MCF 10A (cell line): ENCODE measurements around the gene AMPH. TPM values are rescaled to one million over a fixed set of nuclear protein-coding genes. Genes with fewer than 3 reads are reported as not detected.
"Not testable (repeated sequence)": the region's sequence is repeated elsewhere in the genome, so short reads cannot be mapped to it uniquely, and the experiment has no call there.

Source experiments
- BruUV-seq: library from RNA; stranded (reverse); fragments of 400-500 nt; replicated peaks from 2 replicates; lab custom pipeline; 2021; lab: Mats Ljungman, UMichigan
- CTCF ChIA-PET: fragments of 300-600 bp; sonication (Branson Sonifier 250); formaldehyde crosslinking; extraction: SDS; loops from one replicate; lab custom pipeline; 2021; ENCODE audit warnings: antibody characterized with exemption, inconsistent platforms; lab: Yijun Ruan, JAX
- POLR2A ChIA-PET: fragments of 300-600, 350-650 bp; sonication (Branson Sonifier 250); formaldehyde crosslinking; extraction: SDS; loops from one replicate; lab custom pipeline; 2020; ENCODE audit warnings: antibody characterized with exemption, inconsistent platforms; lab: Yijun Ruan, JAX
- DNase-seq: peaks from one replicate; pipeline ENCODE4 v3.0.0-alpha.2; 2018; ENCODE audit not compliant: unreplicated experiment
- H3K27ac Mint-ChIP-seq: one replicate; pipeline ENCODE4 v1.8.0; 2022; ENCODE audit warnings: mild to moderate bottlenecking, low read depth, mixed read lengths; ENCODE audit not compliant: unreplicated experiment
- H3K27me3 Mint-ChIP-seq: one replicate; pipeline ENCODE4 v1.8.0; 2022; ENCODE audit warnings: mixed read lengths; ENCODE audit not compliant: insufficient read depth, unreplicated experiment
- H3K36me3 Mint-ChIP-seq: one replicate; pipeline ENCODE4 v1.8.0; 2022; ENCODE audit warnings: mild to moderate bottlenecking, moderate library complexity, mixed read lengths; ENCODE audit not compliant: insufficient read depth, unreplicated experiment
- H3K4me1 Mint-ChIP-seq: one replicate; pipeline ENCODE4 v1.8.0; 2022; ENCODE audit warnings: mixed read lengths; ENCODE audit not compliant: insufficient read depth, unreplicated experiment
- H3K4me3 Mint-ChIP-seq: one replicate; pipeline ENCODE4 v1.8.0; 2022; ENCODE audit warnings: mild to moderate bottlenecking, moderate library complexity, mixed read lengths; ENCODE audit not compliant: unreplicated experiment
- H3K9me3 Mint-ChIP-seq: one replicate; pipeline ENCODE4 v1.8.0; 2022; ENCODE audit warnings: mixed read lengths; ENCODE audit not compliant: unreplicated experiment
- intact Hi-C: fragments of 100-400 bp; cut with micrococcal nuclease; formaldehyde crosslinking; loops from 2 replicates; pipeline ENCODE4 v1.14.1; 2022
- total RNA-seq: library from RNA; stranded (reverse); gene quantifications from 2 replicates; pipeline ENCODE4 v1.2.3, GENCODE V29; 2022
- TF ChIP-seq, protein P1 (sequence below): fragments of 200-600 bp; IDR thresholded peaks from one replicate; pipeline ENCODE4 v1.8.0; 2022; ENCODE audit warnings: antibody characterized with exemption, mild to moderate bottlenecking; ENCODE audit not compliant: unreplicated experiment

Gene AMPH
- total RNA-seq, 1 experiment from 2014 or later, result 0.63 TPM

- BruUV-seq, result no TSS peak
- ChIA-PET CTCF (interaction anchor here (0.7 to 0.8 kb wide), 2 partner anchors 462 to 1491 kb away, joined by 4 to 6 read pairs; no protein-coding TSS in a partner anchor), POLR2A (no interaction called here)
- intact Hi-C loops, result no loop called here
- Mint-ChIP-seq H3K36me3 (no peaks in the 10 kb centered on the region), H3K4me3 (no peak overlapping the region), H3K4me1 (peaks cover 6% of the 10 kb centered on the region), H3K9me3 (no peaks in the 10 kb centered on the region), H3K27ac (no peak overlapping the region), H3K27me3 (peaks cover 17% of the 10 kb centered on the region)
- TF ChIP-seq, protein P1, sequence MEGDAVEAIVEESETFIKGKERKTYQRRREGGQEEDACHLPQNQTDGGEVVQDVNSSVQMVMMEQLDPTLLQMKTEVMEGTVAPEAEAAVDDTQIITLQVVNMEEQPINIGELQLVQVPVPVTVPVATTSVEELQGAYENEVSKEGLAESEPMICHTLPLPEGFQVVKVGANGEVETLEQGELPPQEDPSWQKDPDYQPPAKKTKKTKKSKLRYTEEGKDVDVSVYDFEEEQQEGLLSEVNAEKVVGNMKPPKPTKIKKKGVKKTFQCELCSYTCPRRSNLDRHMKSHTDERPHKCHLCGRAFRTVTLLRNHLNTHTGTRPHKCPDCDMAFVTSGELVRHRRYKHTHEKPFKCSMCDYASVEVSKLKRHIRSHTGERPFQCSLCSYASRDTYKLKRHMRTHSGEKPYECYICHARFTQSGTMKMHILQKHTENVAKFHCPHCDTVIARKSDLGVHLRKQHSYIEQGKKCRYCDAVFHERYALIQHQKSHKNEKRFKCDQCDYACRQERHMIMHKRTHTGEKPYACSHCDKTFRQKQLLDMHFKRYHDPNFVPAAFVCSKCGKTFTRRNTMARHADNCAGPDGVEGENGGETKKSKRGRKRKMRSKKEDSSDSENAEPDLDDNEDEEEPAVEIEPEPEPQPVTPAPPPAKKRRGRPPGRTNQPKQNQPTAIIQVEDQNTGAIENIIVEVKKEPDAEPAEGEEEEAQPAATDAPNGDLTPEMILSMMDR, result no peak
- DNase-seq, result peak; percentile 76
Observed at GRCh38 chr7:38584443-38585210, 46.5 kb downstream of the AMPH start.

DNA sequence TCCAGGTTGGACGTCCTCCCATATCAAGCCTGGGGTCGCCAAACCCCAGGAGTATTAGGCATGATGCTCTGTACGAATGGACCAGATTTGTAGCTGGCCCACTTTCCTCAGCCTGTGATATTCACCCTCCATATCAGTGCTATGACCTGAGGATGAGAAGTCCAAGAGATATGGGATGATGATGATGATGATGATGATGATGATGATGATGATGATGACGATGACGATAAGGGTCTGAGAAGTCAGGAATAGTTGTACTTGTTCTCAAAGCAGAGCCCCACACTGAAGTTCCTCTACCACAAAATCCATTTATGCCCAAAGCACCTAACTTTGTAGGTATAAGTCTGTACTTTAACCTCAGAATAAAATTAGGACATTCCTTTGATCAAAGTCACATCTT is 50.7 kb downstream of the AMPH start:
- Mint-ChIP-seq H3K4me3 (no peak overlapping the region), H3K4me1 (peaks cover 6% of the 10 kb centered on the region), H3K9me3 (no peaks in the 10 kb centered on the region), H3K27me3 (peaks cover 17% of the 10 kb centered on the region), H3K36me3 (no peaks in the 10 kb centered on the region), H3K27ac (no peak overlapping the region)
- CTCF ChIA-PET, result no interaction called here
- TF ChIP-seq, protein P1, result no peak
- POLR2A ChIA-PET, result no interaction called here
- BruUV-seq, result no TSS peak
- intact Hi-C loops, result no loop called here
- no peak for DNase-seq

DNA sequence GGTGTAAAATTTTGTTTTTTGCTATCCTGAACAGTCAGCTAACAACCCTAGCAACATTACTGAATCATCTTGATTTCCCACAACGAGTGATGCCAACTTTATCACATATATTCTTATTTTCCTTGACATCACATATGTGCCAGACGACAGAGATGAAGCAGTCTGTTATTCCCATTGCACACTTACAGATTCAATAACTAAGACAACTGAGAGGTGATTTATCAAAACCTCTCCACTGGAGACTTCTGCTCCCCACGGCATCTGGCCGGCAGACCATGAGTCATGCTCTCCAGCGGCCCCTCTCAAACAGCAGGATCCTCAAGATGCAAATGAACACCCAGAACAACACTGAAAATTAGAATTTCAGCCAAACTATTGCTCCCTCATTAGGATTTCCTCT is 57.1 kb downstream of the AMPH start:
- CTCF ChIA-PET, result no interaction called here

GRCh38 chr7:38571620-38572019 is 59.6 kb downstream of the AMPH start:
- H3K36me3 Mint-ChIP-seq, intact Hi-C loops, H3K27ac Mint-ChIP-seq, H3K4me1 Mint-ChIP-seq, BruUV-seq, CTCF ChIA-PET, H3K27me3 Mint-ChIP-seq, H3K9me3 Mint-ChIP-seq, H3K4me3 Mint-ChIP-seq, DNase-seq: not testable (repeated sequence)
- POLR2A ChIA-PET, result interaction anchor here (0.6 kb wide), 2 partner anchors 21 to 106 kb away, joined by 3 read pairs; no protein-coding TSS in a partner anchor

More for the DNA sequence above, 57.1 kb downstream of the AMPH start:
- Mint-ChIP-seq H3K4me3 (no peak overlapping the region), H3K27me3 (no peaks in the 10 kb centered on the region), H3K36me3 (no peaks in the 10 kb centered on the region), H3K9me3 (no peaks in the 10 kb centered on the region), H3K4me1 (no peaks in the 10 kb centered on the region), H3K27ac (no peak overlapping the region)
- TF ChIP-seq, protein P1, result no peak
- DNase-seq, result no peak
- BruUV-seq, result no TSS peak
- POLR2A ChIA-PET, result no interaction called here
- intact Hi-C loops, result no loop called here
